ENCODE data around the gene OXNAD1.

OXNAD1 gene

GRCh38 chr3:16331319-16331883 lies 66.4 kb downstream of the OXNAD1 start:
- no peak for DNase-seq

GRCh38 chr3:16332904-16333426 lies 68.0 kb downstream of the OXNAD1 start:
- DNase-seq, result no peak

DNA sequence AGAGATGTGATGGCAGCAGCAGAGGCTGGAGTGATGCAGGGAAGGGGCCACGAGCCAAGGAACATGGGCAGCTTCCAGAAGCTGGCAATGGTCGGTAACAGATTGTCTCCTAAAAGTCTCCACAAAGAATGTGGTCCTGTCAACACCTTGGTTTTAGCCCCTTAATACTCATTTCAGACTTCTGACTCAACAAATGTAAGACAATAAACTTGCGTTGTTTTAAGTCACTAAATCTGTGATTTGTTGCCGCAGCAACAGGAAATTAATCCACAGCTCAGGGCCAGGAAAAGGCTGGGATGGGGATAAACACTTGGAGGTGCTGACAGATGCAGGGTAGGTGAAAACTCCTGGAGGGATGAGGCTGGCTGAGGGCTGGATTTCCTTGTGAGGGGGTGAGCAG lies 69.9 kb downstream of the OXNAD1 start:
- DNase-seq, result no peak

DNA sequence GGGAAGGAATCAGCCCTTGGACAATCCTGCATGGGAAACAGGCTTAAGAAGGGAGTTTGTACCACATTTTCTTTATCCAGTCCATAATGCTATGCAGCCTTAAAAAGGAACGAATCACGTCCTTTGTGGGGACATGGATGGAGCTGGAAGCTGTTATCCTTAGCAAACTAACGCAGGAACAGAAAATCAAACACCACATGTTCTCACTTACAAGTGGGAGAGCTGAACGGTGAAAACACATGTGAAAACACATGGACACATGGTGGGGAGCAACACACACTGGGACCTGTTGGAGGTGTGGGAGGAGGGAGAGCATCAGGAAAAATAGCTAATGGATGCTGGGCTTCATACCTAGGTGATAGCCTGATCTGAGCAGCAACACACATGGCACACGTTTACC lies 70.3 kb downstream of the OXNAD1 start:
- no peak for DNase-seq

GRCh38 chr3:16335772-16336645 lies 71.0 kb downstream of the OXNAD1 start:
- DNase-seq, result no peak

DNA sequence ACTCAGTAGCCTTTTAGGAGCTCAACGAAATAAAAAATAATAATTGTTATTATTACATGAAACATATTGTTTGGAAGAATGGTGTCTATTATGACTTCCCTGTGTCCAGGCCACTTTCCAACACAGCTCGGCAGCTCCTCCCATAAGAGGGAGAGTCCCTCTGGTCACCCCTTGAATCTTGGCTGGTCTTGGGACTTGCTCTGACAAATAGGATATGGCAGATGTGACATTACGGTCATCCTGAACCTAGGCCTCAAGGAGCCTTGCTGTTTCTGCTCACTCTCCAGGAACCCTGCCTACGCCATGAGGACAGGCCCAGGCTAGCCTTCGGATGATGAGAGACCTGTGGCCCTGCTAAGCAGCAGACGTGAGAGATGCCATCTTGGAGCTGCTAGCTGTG lies 71.8 kb downstream of the OXNAD1 start:
- no peak for DNase-seq

DNA sequence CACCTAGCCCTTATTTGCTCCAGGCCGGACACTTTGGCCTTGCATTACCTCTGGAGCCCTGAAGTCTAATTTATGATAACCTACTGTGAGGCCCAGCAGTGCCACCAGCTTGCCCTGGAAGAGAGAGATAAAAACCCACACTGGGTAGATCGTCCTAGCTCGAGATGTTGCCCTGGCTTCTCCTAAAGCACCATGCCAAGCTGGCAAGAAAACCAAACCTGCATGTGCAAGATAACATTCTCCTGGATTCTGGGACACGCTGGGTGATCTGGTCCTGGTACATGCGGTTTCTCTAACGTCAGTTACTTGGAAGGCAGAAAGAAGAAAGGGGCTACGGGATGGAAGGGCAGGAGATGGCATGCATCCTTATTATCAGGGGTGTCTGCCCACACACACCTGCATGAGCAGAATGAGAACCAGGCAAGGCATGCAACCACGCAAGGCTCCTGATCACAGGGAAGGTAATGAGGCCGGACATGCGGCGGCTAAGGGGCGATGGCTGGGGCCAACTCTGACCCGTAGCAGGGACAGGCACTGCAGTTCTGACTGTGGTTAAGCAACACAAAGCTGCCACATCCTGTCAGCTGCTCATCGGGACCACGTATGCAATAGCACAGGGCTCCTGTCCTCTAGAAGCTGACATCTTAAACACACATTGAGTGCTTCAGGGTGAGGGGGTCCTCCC lies 73.0 kb downstream of the OXNAD1 start:
- no peak for DNase-seq

- no peak for DNase-seq
Measured at GRCh38 chr3:16338999-16339398, 74.0 kb downstream of the OXNAD1 start.

GRCh38 chr3:16343101-16343500 lies 78.1 kb downstream of the OXNAD1 start:
- DNase-seq, result no peak

GRCh38 chr3:16346413-16347081 lies 81.5 kb downstream of the OXNAD1 start:
- DNase-seq, result no peak

GRCh38 chr3:16347548-16347947 lies 82.5 kb downstream of the OXNAD1 start:
- DNase-seq, result no peak

DNA sequence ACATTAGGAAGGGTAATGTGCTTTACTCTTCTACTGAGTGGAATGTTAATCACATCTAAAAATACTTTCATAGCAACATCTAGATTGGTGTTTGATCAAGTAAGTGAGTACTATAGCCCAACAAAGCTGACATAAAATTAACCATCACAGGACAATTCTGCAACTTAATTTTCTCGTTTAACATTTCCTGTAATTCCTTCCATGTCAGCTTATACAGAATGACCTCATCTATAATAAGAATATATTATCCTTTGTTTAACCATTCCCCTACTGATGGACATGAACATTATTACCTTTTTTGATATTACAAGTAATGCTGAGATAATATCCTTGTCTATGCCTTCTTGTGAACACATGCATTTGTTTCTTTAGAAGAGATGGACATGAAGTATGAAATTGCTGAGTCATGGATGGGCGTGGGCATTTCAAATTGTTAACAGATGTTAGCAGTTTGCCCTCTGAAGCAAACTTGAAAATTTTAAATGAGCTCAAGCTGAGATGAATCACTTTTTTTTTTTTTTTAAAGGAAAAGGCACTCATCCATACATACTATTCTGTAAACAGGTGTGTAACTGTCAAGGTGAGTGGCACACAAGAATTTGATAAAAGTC lies 85.1 kb downstream of the OXNAD1 start:
- DNase-seq, result no peak

GRCh38 chr3:16350597-16351318 lies 85.7 kb downstream of the OXNAD1 start:
- DNase-seq, result no peak

GRCh38 chr3:16352428-16352827 lies 87.4 kb downstream of the OXNAD1 start:
- DNase-seq, result no peak

DNA sequence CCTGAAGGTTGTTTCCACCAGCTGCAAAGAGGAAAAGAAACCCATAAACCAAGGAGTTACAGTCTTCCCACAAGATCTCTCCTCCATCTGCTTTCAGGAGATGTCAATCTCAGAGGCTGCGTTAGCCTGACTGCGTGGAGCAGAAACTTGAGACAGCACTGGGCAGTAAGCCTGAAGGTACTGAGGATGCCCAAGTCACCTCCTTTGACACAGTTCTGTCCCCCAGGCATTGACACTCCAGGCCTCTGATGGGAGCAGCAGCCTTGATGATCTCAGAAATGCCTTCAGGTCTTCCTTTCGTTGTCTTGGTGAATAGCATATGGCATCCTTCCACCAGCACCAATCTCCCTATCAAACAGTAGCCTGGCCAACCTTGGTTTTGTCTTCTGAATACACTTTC lies 89.3 kb downstream of the OXNAD1 start:
- no peak for DNase-seq

Measured in RPMI8226 (cell line).